H1 (cell line): ENCODE data around the gene UFD1. TPM values are rescaled to one million over a fixed set of nuclear protein-coding genes. Genes with fewer than 3 reads are reported as not detected.

Source experiments
- BRCA1 ChIP-seq: IDR thresholded peaks from 2 replicates; pipeline ENCODE4 v1.6.1; 2012; ENCODE audit warnings: low read depth, low read length, improper control_type of control experiment
- FOSL1 ChIP-seq: IDR thresholded peaks from 2 replicates; pipeline ENCODE4 v1.6.1; 2011; ENCODE audit warnings: mild to moderate bottlenecking, low read depth, low read length, moderate library complexity; ENCODE audit not compliant: insufficient read depth
- KDM1A ChIP-seq: fragments of 200-600, 300-600 bp; sonication (generic); IDR thresholded peaks from 2 replicates; pipeline ENCODE4 v1.7.1; 2016; ENCODE audit warnings: mild to moderate bottlenecking, low read length, borderline replicate concordance
- KDM4A ChIP-seq: IDR thresholded peaks from one replicate; pipeline ENCODE4 v1.7.1; 2012; ENCODE audit warnings: low read depth, mild to moderate bottlenecking, moderate library complexity, low read length, inconsistent platforms; ENCODE audit not compliant: severe bottlenecking
- NANOG ChIP-seq: IDR thresholded peaks from 2 replicates; pipeline ENCODE4 v1.6.1; 2011; ENCODE audit warnings: low read length, low read depth, mild to moderate bottlenecking, inconsistent platforms; ENCODE audit not compliant: insufficient read depth, poor library complexity, severe bottlenecking
- RNF2 ChIP-seq: fragments of 200-900, 300-1000 bp; sonication (generic); IDR thresholded peaks from 2 replicates; pipeline ENCODE4 v1.7.1; 2016; ENCODE audit warnings: borderline replicate concordance, low read depth, mild to moderate bottlenecking, antibody characterized with exemption, low read length; ENCODE audit not compliant: poor library complexity, severe bottlenecking; ENCODE audit errors: missing control alignments
- SIN3A ChIP-seq, 2 experiments: IDR thresholded peaks in 1 of 2; conservative IDR thresholded peaks in 1 of 2; 2 replicates each; pipeline ENCODE4 v1.6.1; 2011 to 2012; ENCODE audit warnings: low read length in 2 of 2, improper control_type of control experiment in 1 of 2, low read depth in 1 of 2, mild to moderate bottlenecking in 1 of 2
- SP2 ChIP-seq: IDR thresholded peaks from 2 replicates; pipeline ENCODE4 v1.6.1; 2012; ENCODE audit warnings: mild to moderate bottlenecking, low read length, inconsistent platforms
- polyA plus RNA-seq, 7 experiments: library from polyadenylated mRNA; depleted of rRNA in 3 of 7; stranded (reverse) in 5 of 7; unstranded in 2 of 7; fragments of >200 nt in 5 of 7; fragments of 200-250 nt in 2 of 7; gene quantifications; 1 replicate in 5 of 7; 2 replicates in 1 of 7; 4 replicates in 1 of 7; pipeline versions ENCODE4 v1.2.1 to v1.2.3, GENCODE V29; 2011 to 2013; ENCODE audit warnings: missing spikeins in 2 of 7, mixed read lengths in 2 of 7
- total RNA-seq: library from RNA; stranded (reverse); fragmentation: NEBNext Ultra II Directional; extraction: Animal tissue kit (Norgen Biotek cat#: 25700); gene quantifications from 2 replicates; pipeline ENCODE4 v1.2.1, GENCODE V29; 2021

Gene UFD1
- total and polyA plus RNA-seq, 2 of the 8 experiments (the other 6 are each of a cell fraction or from before 2014, with no cell fraction given): 74.6 to 116 TPM

- TF ChIP-seq BRCA1: no peak
- no peak for TF ChIP-seq FOSL1
- TF ChIP-seq RNF2: no peak
- TF ChIP-seq KDM4A: no peak
- TF ChIP-seq SIN3A (conservative IDR thresholded peaks at IDR 0.05 in 1 of 2, IDR thresholded peaks at IDR 0.05 in 1 of 2; ENCODE audit: low read depth in 1 of 2, low read length in 2 of 2): 0 out of 4 replicates have a peak, but pooled peaks of 1 of the 2 experiments have one; percentile 31
- no peak for TF ChIP-seq KDM1A
- TF ChIP-seq NANOG: no peak
- TF ChIP-seq SP2: no peak
Observed at GRCh38 chr22:19429950-19430889, 48.8 kb downstream of the UFD1 start (continued).
